ENCODE data around the gene ATP6AP1.

The ATP6AP1 gene

GRCh38 chrX:154419189-154419588, 9.3 kb upstream of the ATP6AP1 start:
- CTCF ChIA-PET = interaction anchor here (0.7 kb wide), 1 partner anchor 116 kb away, joined by 3 read pairs; no protein-coding TSS in a partner anchor

DNA sequence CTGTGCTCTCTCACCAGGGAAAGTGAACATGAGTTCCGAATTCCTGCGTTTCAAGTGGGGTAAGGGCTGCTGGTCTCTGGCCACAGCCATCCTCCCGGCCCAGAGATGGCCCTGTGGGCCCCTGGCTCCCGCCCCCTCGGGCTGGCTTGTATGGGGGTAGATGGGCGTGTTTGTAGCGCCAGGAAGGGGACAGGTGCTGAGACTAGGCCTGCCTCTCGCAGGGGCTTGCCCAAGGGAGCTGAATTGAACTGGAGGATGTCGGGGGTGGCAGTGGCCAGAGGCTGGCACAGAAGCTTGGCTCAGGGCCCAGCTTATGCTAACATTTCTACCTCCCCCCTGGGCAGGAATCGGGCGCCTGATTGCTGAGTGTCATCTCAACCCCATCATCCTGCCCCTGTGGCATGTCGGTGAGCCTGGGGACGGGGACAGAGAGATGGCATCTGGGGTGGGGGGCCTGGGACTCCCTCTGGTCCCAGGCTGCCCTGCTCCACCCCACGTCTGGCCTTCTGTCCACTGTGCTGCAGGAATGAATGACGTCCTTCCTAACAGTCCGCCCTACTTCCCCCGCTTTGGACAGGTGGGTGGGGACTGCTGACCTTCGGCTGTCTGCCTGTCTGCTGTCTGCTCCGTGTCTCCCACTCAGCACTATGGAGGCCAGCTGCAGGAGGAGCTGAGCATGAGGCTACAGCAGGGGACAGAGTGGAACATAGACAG, 8.6 kb upstream of the ATP6AP1 start:
- DNase-seq (ENCODE audit: extremely low spot score) = no peak
- TF ChIP-seq, protein P1, sequence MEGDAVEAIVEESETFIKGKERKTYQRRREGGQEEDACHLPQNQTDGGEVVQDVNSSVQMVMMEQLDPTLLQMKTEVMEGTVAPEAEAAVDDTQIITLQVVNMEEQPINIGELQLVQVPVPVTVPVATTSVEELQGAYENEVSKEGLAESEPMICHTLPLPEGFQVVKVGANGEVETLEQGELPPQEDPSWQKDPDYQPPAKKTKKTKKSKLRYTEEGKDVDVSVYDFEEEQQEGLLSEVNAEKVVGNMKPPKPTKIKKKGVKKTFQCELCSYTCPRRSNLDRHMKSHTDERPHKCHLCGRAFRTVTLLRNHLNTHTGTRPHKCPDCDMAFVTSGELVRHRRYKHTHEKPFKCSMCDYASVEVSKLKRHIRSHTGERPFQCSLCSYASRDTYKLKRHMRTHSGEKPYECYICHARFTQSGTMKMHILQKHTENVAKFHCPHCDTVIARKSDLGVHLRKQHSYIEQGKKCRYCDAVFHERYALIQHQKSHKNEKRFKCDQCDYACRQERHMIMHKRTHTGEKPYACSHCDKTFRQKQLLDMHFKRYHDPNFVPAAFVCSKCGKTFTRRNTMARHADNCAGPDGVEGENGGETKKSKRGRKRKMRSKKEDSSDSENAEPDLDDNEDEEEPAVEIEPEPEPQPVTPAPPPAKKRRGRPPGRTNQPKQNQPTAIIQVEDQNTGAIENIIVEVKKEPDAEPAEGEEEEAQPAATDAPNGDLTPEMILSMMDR (IDR thresholded peaks at IDR 0.05; ENCODE audit: control extremely low read depth, extremely low read depth, low read depth, missing control alignments) = no peak
- POLR2A ChIA-PET = no interaction called here
- CTCF ChIA-PET = interaction anchor here (1.0 to 1.2 kb wide), 2 partner anchors 21 to 406 kb away, joined by 3 read pairs; no protein-coding TSS in a partner anchor

More at GRCh38 chrX:154419189-154419588, 9.3 kb upstream of the ATP6AP1 start:
- no peak for DNase-seq (ENCODE audit: extremely low spot score)
- TF ChIP-seq, protein P1 (IDR thresholded peaks at IDR 0.05; ENCODE audit: control extremely low read depth, extremely low read depth, low read depth, missing control alignments) = no peak
- POLR2A ChIA-PET = no interaction called here

DNA sequence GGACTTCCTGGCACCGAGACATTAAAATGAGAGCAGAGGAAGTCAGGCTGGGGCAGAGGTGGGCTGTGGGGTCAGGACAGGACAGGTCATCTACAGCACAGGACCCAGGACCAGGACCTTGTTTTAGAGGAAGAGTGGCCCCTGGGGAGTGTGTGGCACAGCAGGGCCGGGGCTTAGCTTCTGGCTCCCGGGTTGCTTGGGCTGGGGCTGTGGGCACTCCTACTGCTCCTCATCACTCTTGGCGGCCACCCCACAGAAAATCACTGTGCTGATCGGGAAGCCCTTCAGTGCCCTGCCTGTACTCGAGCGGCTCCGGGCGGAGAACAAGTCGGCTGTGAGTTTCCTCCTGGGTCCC, 8.1 kb upstream of the ATP6AP1 start:
- DNase-seq (ENCODE audit: extremely low spot score) = no peak
- ChIA-PET CTCF (interaction anchor here (1.0 to 1.2 kb wide), 2 partner anchors 21 to 406 kb away, joined by 3 read pairs; no protein-coding TSS in a partner anchor), POLR2A (no interaction called here)
- TF ChIP-seq, protein P1 (IDR thresholded peaks at IDR 0.05; ENCODE audit: control extremely low read depth, extremely low read depth, low read depth, missing control alignments) = no peak

GRCh38 chrX:154426916-154427770, 1.3 kb upstream of the ATP6AP1 start:
- no peak for DNase-seq (ENCODE audit: extremely low spot score)
- ChIA-PET CTCF (interaction anchor here (1.0 to 2.7 kb wide), 2 partner anchors 12 to 100 kb away, joined by 4 to 7 read pairs; no protein-coding TSS in a partner anchor), POLR2A (no interaction called here)
- TF ChIP-seq, protein P1 (IDR thresholded peaks at IDR 0.05; ENCODE audit: control extremely low read depth, extremely low read depth, low read depth, missing control alignments) = no peak

DNA sequence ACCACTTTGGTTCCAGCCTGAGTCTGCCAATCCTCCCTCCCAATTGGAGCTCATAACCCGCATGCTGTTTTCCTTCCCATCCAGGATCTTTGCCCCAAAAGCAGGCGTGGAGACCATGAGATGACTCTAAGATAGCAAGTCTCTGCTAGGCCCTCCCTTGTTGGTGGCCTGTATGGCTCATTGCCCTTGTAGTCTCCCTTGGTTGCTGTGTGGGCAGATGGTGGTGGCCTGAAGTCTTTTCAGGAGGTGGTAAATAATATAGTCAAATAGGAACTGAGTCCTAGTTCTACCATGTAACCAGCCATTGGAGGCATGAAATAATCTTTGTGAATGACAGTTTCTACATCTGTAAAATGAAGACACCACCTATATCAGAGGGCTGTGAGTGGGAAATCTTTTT, 1.2 kb downstream of the ATP6AP1 start:
- ChIA-PET CTCF (interaction anchor here (2.7 kb wide), 1 partner anchor 9 kb away, joined by 7 read pairs; no protein-coding TSS in a partner anchor), POLR2A (no interaction called here)
- no peak for DNase-seq (ENCODE audit: extremely low spot score)
- TF ChIP-seq, protein P1 (IDR thresholded peaks at IDR 0.05; ENCODE audit: control extremely low read depth, extremely low read depth, low read depth, missing control alignments) = no peak

GRCh38 chrX:154430479-154430878, 2.0 kb downstream of the ATP6AP1 start:
- ChIA-PET POLR2A (no interaction called here), CTCF (no interaction called here)
- TF ChIP-seq, protein P1 (IDR thresholded peaks at IDR 0.05; ENCODE audit: control extremely low read depth, extremely low read depth, low read depth, missing control alignments) = no peak
- DNase-seq (ENCODE audit: extremely low spot score) = no peak
